Right cardiac atrium (tissue), 5 donors: ENCODE measurements around the gene OSCP1. TPM values are rescaled to one million over a fixed set of nuclear protein-coding genes. Genes with fewer than 3 reads are reported as not detected.
A peak's percentile ranks its signal among the peaks of the same experiment; 100 is the strongest.

Experiments used
- ATAC-seq, 2 donors: fragments of 200-7000 bp; cut with Tn5 transposase; one replicate each; pipeline versions ENCODE4 v1.8.0 to v1.9.1; 2020; ENCODE audit warnings: moderate library complexity in 2 of 2, mild to moderate bottlenecking in 1 of 2
- DNase-seq, 3 donors: peaks; one replicate each; pipeline ENCODE4 v3.0.0-alpha.2; 2020
- H3K27ac ChIP-seq: one replicate; pipeline ENCODE4 v1.5.1; 2013; ENCODE audit warnings: mild to moderate bottlenecking, low read length, control low read depth, moderate library complexity
- H3K27me3 ChIP-seq: one replicate; pipeline ENCODE4 v1.6.1; 2013; ENCODE audit not compliant: control insufficient read depth, insufficient read depth
- H3K4me1 ChIP-seq: one replicate; pipeline ENCODE4 v1.6.1; 2013; ENCODE audit warnings: low read length; ENCODE audit not compliant: control insufficient read depth, insufficient read depth
- H3K4me3 ChIP-seq: one replicate; pipeline ENCODE4 v1.5.1; 2013; ENCODE audit warnings: low read length, control low read depth
- H3K9me3 ChIP-seq: one replicate; pipeline ENCODE4 v1.6.1; 2013; ENCODE audit warnings: low read length; ENCODE audit not compliant: control insufficient read depth
- WGBS: extraction: QIAGEN DNeasy Blood & Tissue Kit; methylation state at CpG from one replicate; pipeline ENCODE4 v1.1.7; 2013; 5-methylcytosine and 5-hydroxymethylcytosine counted together
- intact Hi-C, 4 donors: fragments of 100-400 bp; cut with DNase I; formaldehyde crosslinking; loops; one replicate each; pipeline versions ENCODE4 v1.11.0 to v1.14.0; 2022 to 2023
- polyA plus RNA-seq: library from polyadenylated mRNA; stranded (reverse); fragments of 200-250 nt; gene quantifications from one replicate; pipeline ENCODE4 v1.2.3, GENCODE V29; 2013
- total RNA-seq, 4 donors: library from RNA; stranded (reverse); fragmentation: NEBNext Ultra II Directional; extraction: Animal tissue kit (Norgen Biotek cat#: 25700); gene quantifications; one replicate each; pipeline ENCODE4 v1.2.1, GENCODE V29; 2021
- donor health status: healthy with polysubstance abuse.
- donor health status: DM: no; HTN: yes; CAD: no.
- donor health status: DM: no; HTN: no; CAD: no.
- donor health status: DM: no; HTN: yes; CAD: no; lungs with severe emphysema.
- donor health status: DM: yes; HTN: yes; CAD: no.

Gene OSCP1
- total and polyA plus RNA-seq, 5 donors, result 6.7 to 10.2 (median 8.4) TPM

- peak; percentile 45 to 56 for ATAC-seq
- Histone ChIP-seq H3K27me3 (no peaks in the 10 kb centered on the region), H3K9me3 (no peaks in the 10 kb centered on the region), H3K4me1 (no peaks in the 10 kb centered on the region), H3K27ac (no peak overlapping the region), H3K4me3 (no peak overlapping the region)
- DNase-seq, result peak in 2 of 3 donors; percentile 48 to 63
- 16% methylated on average over 5 of the region's 5 CpGs for WGBS
- intact Hi-C loops, result loop anchor here (5.0 to 10.0 kb wide), 4 partner anchors 78 to 323 kb away; partner anchors contain the start of gene TRAPPC3 (in 1 of the 4)
Observed at GRCh38 chr1:36420409-36420808, 29.8 kb downstream of the OSCP1 start.

GRCh38 chr1:36419569-36419968 is 30.7 kb downstream of the OSCP1 start:
- WGBS, result 76% methylated on average over 4 of the region's 4 CpGs
- no peaks in the 10 kb centered on the region for H3K4me1 ChIP-seq
- H3K4me3 ChIP-seq, result no peak overlapping the region
- no peak for DNase-seq
- no peak for ATAC-seq
- H3K27me3 ChIP-seq, result no peaks in the 10 kb centered on the region
- H3K9me3 ChIP-seq, result no peaks in the 10 kb centered on the region
- H3K27ac ChIP-seq, result no peak overlapping the region
- intact Hi-C loops, result no loop called here

GRCh38 chr1:36419140-36419539 is 31.1 kb downstream of the OSCP1 start:
- no peaks in the 10 kb centered on the region for H3K9me3 ChIP-seq
- no peaks in the 10 kb centered on the region for H3K27me3 ChIP-seq
- H3K4me1 ChIP-seq, result no peaks in the 10 kb centered on the region
- DNase-seq, result no peak
- intact Hi-C loops, result no loop called here
- peak in 1 of 2 donors; percentile 40 for ATAC-seq
- H3K27ac ChIP-seq, result peak overlapping the region; percentile 42
- WGBS, result 53% methylated on average over 3 of the region's 3 CpGs
- H3K4me3 ChIP-seq, result no peak overlapping the region

- intact Hi-C loops, result no loop called here
- Histone ChIP-seq H3K4me3 (no peak overlapping the region), H3K4me1 (no peaks in the 10 kb centered on the region), H3K9me3 (no peaks in the 10 kb centered on the region), H3K27me3 (no peaks in the 10 kb centered on the region), H3K27ac (no peak overlapping the region)
- WGBS, result 83% methylated on average over 9 of the region's 9 CpGs
- no peak for DNase-seq
- ATAC-seq, result no peak
Observed at GRCh38 chr1:36417931-36418330, 32.3 kb downstream of the OSCP1 start.

- Histone ChIP-seq H3K27me3 (no peaks in the 10 kb centered on the region), H3K4me3 (no peak overlapping the region), H3K9me3 (no peaks in the 10 kb centered on the region), H3K4me1 (no peaks in the 10 kb centered on the region), H3K27ac (no peak overlapping the region)
- DNase-seq (no peak), ATAC-seq (no peak)
- 87% methylated on average over 15 of the region's 15 CpGs for WGBS
- intact Hi-C loops, result no loop called here
Observed at GRCh38 chr1:36415661-36416326, 34.5 kb downstream of the OSCP1 start.

- 86% methylated on average over 4 of the region's 4 CpGs for WGBS
- ATAC-seq (no peak), DNase-seq (no peak)
- H3K27me3 ChIP-seq, result no peaks in the 10 kb centered on the region
- H3K4me3 ChIP-seq, result no peak overlapping the region
- H3K27ac ChIP-seq, result no peak overlapping the region
- no peaks in the 10 kb centered on the region for H3K9me3 ChIP-seq
- no peaks in the 10 kb centered on the region for H3K4me1 ChIP-seq
- intact Hi-C loops, result no loop called here
Observed at GRCh38 chr1:36414384-36414783, 35.9 kb downstream of the OSCP1 start.

GRCh38 chr1:36411674-36412648 is 38.3 kb downstream of the OSCP1 start:
- Histone ChIP-seq H3K4me3 (no peak overlapping the region), H3K27me3 (no peaks in the 10 kb centered on the region), H3K27ac (no peak overlapping the region), H3K4me1 (no peaks in the 10 kb centered on the region), H3K9me3 (no peaks in the 10 kb centered on the region)
- intact Hi-C loops, result no loop called here
- DNase-seq (no peak), ATAC-seq (peak in 1 of 2 donors; percentile 62)
- WGBS, result 62% methylated on average over 11 of the region's 11 CpGs

GRCh38 chr1:36408479-36408878 is 41.8 kb downstream of the OSCP1 start:
- intact Hi-C loops, result no loop called here
- no peaks in the 10 kb centered on the region for H3K9me3 ChIP-seq
- WGBS, result 68% methylated on average over 2 of the region's 2 CpGs
- H3K27me3 ChIP-seq, result no peaks in the 10 kb centered on the region
- H3K4me1 ChIP-seq, result no peaks in the 10 kb centered on the region
- no peak for ATAC-seq
- H3K27ac ChIP-seq, result no peak overlapping the region
- no peak overlapping the region for H3K4me3 ChIP-seq
- DNase-seq, result no peak

- H3K4me1 ChIP-seq, result no peaks in the 10 kb centered on the region
- no peaks in the 10 kb centered on the region for H3K9me3 ChIP-seq
- H3K27ac ChIP-seq, result no peak overlapping the region
- no peak overlapping the region for H3K4me3 ChIP-seq
- ATAC-seq, result no peak
- intact Hi-C loops, result no loop called here
- 92% methylated on average over 1 of the region's 1 CpG for WGBS
- no peak for DNase-seq
- H3K27me3 ChIP-seq, result no peaks in the 10 kb centered on the region
Observed at GRCh38 chr1:36406440-36406839, 43.8 kb downstream of the OSCP1 start.

GRCh38 chr1:36402504-36402890 is 47.8 kb downstream of the OSCP1 start:
- ATAC-seq, result no peak
- no peak for DNase-seq
- Histone ChIP-seq H3K4me1 (no peaks in the 10 kb centered on the region), H3K4me3 (no peak overlapping the region), H3K27me3 (no peaks in the 10 kb centered on the region), H3K27ac (no peak overlapping the region), H3K9me3 (no peaks in the 10 kb centered on the region)
- intact Hi-C loops, result no loop called here
- WGBS, result 85% methylated on average over 4 of the region's 4 CpGs
